Hematopoietic multipotent progenitor cell treated with erythropoietin and hydrocortisone succinate and interleukin-3 and kit ligand, for 4 days (in vitro differentiated cells): ENCODE data around the gene LEFTY1.

Experiments
- DNase-seq: peaks from one replicate; pipeline ENCODE4 v3.0.0-alpha.2; 2015

The LEFTY1 gene

GRCh38 chr1:225868631-225869330 lies 20.2 kb downstream of the LEFTY1 start:
- DNase-seq = no peak

GRCh38 chr1:225866981-225867380 lies 22.0 kb downstream of the LEFTY1 start:
- DNase-seq = no peak

- peak; percentile 92 for DNase-seq
Observed at GRCh38 chr1:225866061-225866837, 22.7 kb downstream of the LEFTY1 start.

DNA sequence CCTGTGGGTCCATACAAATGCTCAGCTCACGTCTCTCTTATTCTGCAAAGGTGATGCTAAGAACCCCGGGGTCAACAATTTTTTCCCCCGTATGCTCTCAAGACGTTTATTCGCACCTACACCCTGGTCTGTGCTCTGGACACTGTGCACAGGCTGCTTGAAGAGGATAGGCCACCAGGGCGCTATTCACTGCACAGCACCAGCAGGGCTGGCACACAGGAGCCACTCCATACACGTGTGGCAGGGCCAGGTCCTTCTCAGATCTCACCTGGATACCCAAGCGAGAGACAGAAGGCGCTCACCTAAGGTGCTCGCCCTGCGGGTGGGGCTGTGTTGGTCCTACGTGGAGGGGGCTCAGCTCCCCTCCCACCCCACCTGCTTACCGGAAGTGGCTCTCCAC lies 23.4 kb downstream of the LEFTY1 start:
- DNase-seq = no peak

- no peak for DNase-seq
Observed at GRCh38 chr1:225863167-225863566, 25.8 kb downstream of the LEFTY1 start.

- no peak for DNase-seq
Observed at GRCh38 chr1:225862581-225862950, 26.4 kb downstream of the LEFTY1 start.

DNA sequence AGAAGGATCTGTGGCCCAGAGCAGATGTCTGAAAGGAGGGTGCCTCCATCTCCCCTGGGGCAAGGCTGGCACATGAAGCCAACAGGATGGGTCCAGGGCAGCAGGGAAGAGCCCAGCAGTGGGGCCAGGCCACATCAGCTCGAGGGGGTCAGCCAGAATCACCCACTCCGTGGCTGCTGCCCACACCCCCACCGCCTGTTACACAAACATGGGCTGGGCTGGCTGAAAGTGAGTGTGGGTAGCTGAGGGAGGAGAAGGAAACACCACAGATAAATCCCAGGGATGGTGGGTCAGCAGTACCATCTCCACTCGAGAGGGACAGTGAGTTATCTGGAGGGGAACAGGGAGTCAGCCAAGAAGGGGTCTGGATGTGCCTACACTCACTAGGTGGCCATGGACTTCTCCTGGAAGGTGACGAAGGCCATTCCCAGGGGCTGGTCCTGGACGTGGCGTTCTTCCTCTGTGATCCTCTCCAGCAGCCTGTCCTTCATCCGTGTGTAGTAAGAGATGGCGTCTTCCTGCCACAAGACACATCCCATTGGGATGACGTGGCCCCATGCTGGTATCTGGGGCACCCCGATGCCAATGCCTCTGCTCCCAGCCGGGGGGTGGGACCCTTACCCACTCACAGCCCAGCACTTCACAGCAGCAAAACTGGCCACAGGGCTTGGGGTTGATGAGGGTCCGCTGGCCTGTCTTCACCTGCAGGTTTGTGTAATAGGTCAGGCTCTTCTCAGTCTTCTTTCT lies 26.9 kb downstream of the LEFTY1 start:
- no peak for DNase-seq

GRCh38 chr1:225860876-225861441 lies 28.0 kb downstream of the LEFTY1 start:
- no peak for DNase-seq

- DNase-seq = no peak
Observed at GRCh38 chr1:225860107-225860506, 28.8 kb downstream of the LEFTY1 start.

DNA sequence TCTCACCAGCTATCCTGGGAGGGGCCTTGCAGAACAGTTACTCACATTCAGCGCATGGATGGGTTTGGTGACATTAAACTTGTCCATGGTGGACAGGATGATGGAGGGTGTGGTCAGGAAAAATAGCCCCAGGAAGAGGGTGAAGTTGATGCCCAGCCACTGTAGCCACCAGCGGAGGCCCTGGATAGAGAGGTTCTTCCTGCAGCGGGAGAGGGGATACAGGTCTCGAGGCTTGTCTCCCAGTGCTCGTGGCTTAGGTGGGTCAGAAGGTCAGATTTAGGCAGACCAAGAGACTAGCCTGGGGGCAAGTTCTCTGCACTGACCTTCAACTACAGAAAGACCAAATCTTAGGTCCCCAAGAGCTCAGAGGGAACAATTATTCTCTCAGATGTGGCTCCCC lies 29.8 kb downstream of the LEFTY1 start:
- DNase-seq = no peak

DNA sequence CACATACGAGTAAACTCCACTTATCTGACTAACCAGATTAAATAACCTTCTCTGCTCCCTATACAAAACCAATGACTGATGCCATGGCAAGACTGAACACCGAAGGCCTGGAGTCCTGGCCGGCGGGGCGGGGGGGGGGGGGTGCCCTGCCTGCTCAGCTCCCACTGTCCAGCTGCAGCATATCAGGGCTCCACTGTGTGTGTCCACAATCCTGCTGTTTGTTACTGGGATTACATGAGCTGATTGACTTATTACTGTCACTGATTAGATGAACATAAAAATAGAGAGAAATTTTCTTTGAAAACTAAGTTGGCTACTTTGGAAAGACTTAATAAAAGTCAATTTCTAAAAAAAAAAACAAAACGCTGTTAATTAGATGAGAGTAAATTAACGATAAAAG lies 31.7 kb downstream of the LEFTY1 start:
- no peak for DNase-seq

GRCh38 chr1:225855503-225856300 lies 33.2 kb downstream of the LEFTY1 start:
- no peak for DNase-seq

DNA sequence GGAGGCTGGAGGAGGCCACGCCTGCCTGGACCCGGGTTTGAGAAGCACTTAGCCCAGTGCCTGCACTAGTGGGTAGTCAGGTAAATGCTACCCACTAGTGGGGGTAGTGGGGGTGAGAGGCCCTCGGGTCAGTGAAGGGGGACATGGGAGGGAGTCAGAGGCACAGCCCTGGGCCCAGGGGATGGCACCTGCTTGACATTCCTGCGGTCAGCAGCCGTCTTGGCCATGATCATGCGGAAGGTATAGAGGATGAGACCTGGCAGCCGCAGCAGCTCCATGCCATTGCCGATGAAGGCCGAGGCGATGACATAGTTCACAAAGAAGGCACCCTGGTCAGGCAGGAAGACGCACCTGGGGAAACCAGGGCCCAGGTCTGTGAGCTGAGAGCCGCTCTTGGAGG lies 35.5 kb downstream of the LEFTY1 start:
- DNase-seq = no peak

GRCh38 chr1:225852413-225853124 lies 36.4 kb downstream of the LEFTY1 start:
- no peak for DNase-seq

GRCh38 chr1:225851805-225852204 lies 37.1 kb downstream of the LEFTY1 start:
- DNase-seq = no peak

DNA sequence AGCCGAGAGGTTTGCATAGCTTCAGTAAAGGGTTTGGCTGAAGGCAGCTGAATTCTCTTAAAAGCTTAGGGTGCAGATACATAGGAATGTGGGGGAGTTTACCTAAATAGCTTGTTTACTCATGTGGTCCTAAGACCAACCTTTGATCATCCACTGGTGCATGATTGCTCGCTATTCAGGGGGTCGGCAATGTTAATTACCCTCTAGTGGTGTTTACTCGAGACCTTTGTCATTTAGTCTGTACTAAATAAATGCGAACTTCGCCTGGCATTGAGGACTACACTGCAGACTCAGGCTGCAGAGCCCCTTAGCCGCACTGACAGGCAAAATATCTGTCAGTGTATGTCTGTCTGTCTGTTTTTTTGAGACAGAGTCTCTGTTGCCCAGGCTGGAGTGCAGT lies 38.6 kb downstream of the LEFTY1 start:
- DNase-seq = no peak

GRCh38 chr1:225849925-225850324 lies 39.0 kb downstream of the LEFTY1 start:
- DNase-seq = peak; percentile 71

- peak; percentile 63 for DNase-seq
Observed at GRCh38 chr1:225848030-225848955, 40.7 kb downstream of the LEFTY1 start.

- no peak for DNase-seq
Observed at GRCh38 chr1:225847610-225848009, 41.3 kb downstream of the LEFTY1 start.
